HG02885 (cell line): Measurements from ENCODE around the gene DNAJA2.

Source experiments
- ATAC-seq: cut with Tn5 transposase; IDR thresholded peaks from one replicate; pipeline ENCODE4 v1.9.1; 2021; ENCODE audit warnings: mild to moderate bottlenecking; ENCODE audit not compliant: unreplicated experiment, poor library complexity

DNAJA2 gene

DNA sequence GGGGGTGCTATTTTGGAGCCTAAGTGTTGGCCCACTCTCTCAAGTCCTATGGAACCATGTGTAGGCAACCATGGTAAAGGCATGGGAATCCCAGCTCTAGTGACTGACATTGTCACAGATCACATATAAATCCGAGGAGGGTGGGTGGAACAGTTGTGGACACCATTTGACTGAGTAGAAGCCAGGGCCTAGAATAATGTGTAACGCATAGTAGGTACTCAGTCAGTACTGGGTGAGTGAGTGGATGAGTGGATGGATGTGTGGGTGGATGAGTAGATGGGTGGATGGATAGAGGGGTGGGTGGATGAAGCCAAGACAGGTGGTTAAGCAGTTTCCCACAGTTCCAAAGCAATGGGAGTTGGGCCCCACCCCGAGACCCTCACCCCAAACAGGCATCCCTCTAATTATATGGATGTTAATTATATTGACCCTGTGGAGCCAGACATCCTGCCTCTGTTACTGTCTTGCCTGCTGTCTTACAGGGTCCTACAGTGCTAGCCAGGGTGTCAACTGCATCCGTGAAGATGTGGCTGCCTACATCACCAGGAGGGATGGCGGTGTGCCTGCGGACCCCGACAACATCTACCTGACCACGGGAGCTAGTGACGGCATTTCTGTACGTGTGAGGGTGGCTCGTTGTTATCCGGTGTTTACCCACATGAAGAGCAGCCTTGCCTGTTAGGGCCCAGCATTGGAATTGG, 67.0 kb downstream of the DNAJA2 start:
- no peak for ATAC-seq
